Lower leg skin (tissue), 4 donors: ENCODE data around the gene NOL3. TPM values are rescaled to one million over a fixed set of nuclear protein-coding genes. Genes with fewer than 3 reads are reported as not detected.

ENCODE experiments used
- DNase-seq, 2 donors: peaks; one replicate each; pipeline ENCODE4 v3.0.0-alpha.2; 2019; ENCODE audit warnings: low spot score in 2 of 2
- H3K4me3 ChIP-seq: fragments of 200-600 bp; sonication (generic); 2 replicates; pipeline ENCODE4 v1.5.1; 2017; ENCODE audit warnings: mild to moderate bottlenecking, low read depth; ENCODE audit not compliant: poor library complexity, severe bottlenecking
- CTCF ChIP-seq, 3 donors: fragments of 450-650 bp; IDR thresholded peaks; one replicate each; pipeline ENCODE4 v1.5.1; 2016; ENCODE audit warnings: antibody characterized with exemption in 3 of 3, mild to moderate bottlenecking in 3 of 3, moderate library complexity in 2 of 3
- POLR2A ChIP-seq, 2 donors: fragments of 450-650 bp; IDR thresholded peaks; one replicate each; pipeline ENCODE4 v1.6.1; 2016 to 2017; ENCODE audit warnings: antibody characterized with exemption in 2 of 2, mild to moderate bottlenecking in 1 of 2, moderate library complexity in 1 of 2
- WGBS, 2 donors: methylation state at CpG; one replicate each; pipeline ENCODE4 v1.1.5; 2018; 5-methylcytosine and 5-hydroxymethylcytosine counted together
- intact Hi-C: fragments of 100-400 bp; cut with DNase I; formaldehyde crosslinking; loops from one replicate; pipeline ENCODE4 v1.15.0; 2023; ENCODE audit warnings: low total_unique reads
- microRNA counts, 2 donors: library from miRNA; unstranded; fragments of <30 nt; microRNA quantifications; one replicate each; lab custom pipeline; 2016
- microRNA-seq, 2 donors: library from miRNA; unstranded; fragments of <30 nt; microRNA quantifications; one replicate each; pipeline ENCODE4, GENCODE V29; 2016; ENCODE audit warnings: borderline replicate concordance in 2 of 2, borderline number of aligned reads in 1 of 2
- total RNA-seq, 4 donors: library from RNA; depleted of rRNA; stranded (reverse); fragments of >200 nt; gene quantifications; one replicate each; pipeline ENCODE4 v1.1.0, GENCODE V29; 2016

The NOL3 gene
- total RNA-seq, 4 donors from 2014 or later = 84.3 to 139 (median 115) TPM

- WGBS, 2 donors = 70 to 74% methylated on average over 18 of the region's 18 CpGs
- H3K4me3 ChIP-seq = no peak overlapping the region
- no peak for DNase-seq
- intact Hi-C loops = no loop called here
- TF ChIP-seq CTCF (IDR thresholded peaks at IDR 0.05) = no peak
- no peak for TF ChIP-seq POLR2A (IDR thresholded peaks at IDR 0.05)
Measured at GRCh38 chr16:67216612-67217490, 46.5 kb downstream of the NOL3 start.

GRCh38 chr16:67223992-67224391 is 53.7 kb downstream of the NOL3 start:
- WGBS, 2 donors = 54 to 68% methylated on average over 3 of the region's 3 CpGs
- no peak overlapping the region for H3K4me3 ChIP-seq
- intact Hi-C loops = no loop called here
- TF ChIP-seq CTCF (IDR thresholded peaks at IDR 0.05) = no peak
- no peak for TF ChIP-seq POLR2A (IDR thresholded peaks at IDR 0.05)
- no peak for DNase-seq

MicroRNAs encoded within 50 kb of the gene (microRNA counts, 767-probe panel; counts per million panel counts)
- 0 to 358 counts per million in 2 donors for microRNA hsa-miR-328 (lab: Ali Mortazavi, UCI)

Small RNA genes within 50 kb of the gene (microRNA-seq; reads per million reads assigned to microRNA genes)
- 82.1 to 91.7 reads per million in 2 donors for gene MIR328

Other genes starting within 250 kb of the NOL3 start
- 10 to 100 TPM in 2 of 4 donors, 1 to 10 TPM in 2; 5.9 to 34.3 (median 17.4) TPM for gene RRAD, start 245.0 kb upstream of the NOL3 start, total RNA-seq
- gene CIAO2B, start 236.1 kb upstream of the NOL3 start, total RNA-seq = 10 to 100 TPM; 39.3 to 60.3 (median 55.4) TPM
- gene CES2, start 235.0 kb upstream of the NOL3 start, total RNA-seq = 10 to 100 TPM; 37.4 to 90.2 (median 50.2) TPM
- 1 to 10 TPM in 3 of 4 donors, under 1 TPM in 1; 0.59 to 1.3 (median 1.2) TPM for gene CES3, start 209.3 kb upstream of the NOL3 start, total RNA-seq
- gene CES4A, start 181.9 kb upstream of the NOL3 start, total RNA-seq = 10 to 100 TPM; 43.6 to 95.8 (median 75.9) TPM
- 10 to 100 TPM; 42.4 to 76.3 (median 48.2) TPM for gene CBFB, start 141.4 kb upstream of the NOL3 start, total RNA-seq
- gene PHAF1, start 60.6 kb upstream of the NOL3 start, total RNA-seq = 10 to 100 TPM; 39.7 to 51.1 (median 46.8) TPM
- gene B3GNT9, start 19.5 kb upstream of the NOL3 start, total RNA-seq = 10 to 100 TPM; 10.3 to 18.0 (median 13.3) TPM
- 10 to 100 TPM; 46.3 to 51.0 (median 49.4) TPM for gene TRADD, start 10.6 kb upstream of the NOL3 start, total RNA-seq
- 10 to 100 TPM; 47.3 to 97.8 (median 67.9) TPM for gene FBXL8, start 10.6 kb upstream of the NOL3 start, total RNA-seq
- 100 to 1,000 TPM in 1 of 4 donors, 10 to 100 TPM in 3; 48.3 to 131 (median 64.7) TPM for gene HSF4, start 5.8 kb upstream of the NOL3 start, total RNA-seq
- 1 to 10 TPM; 5.1 to 8.9 (median 7.3) TPM for gene MATCAP1, start 13.4 kb downstream of the NOL3 start, total RNA-seq
- gene EXOC3L1, start 19.6 kb downstream of the NOL3 start, total RNA-seq = 1 to 10 TPM in 3 of 4 donors, under 1 TPM in 1; 0.95 to 3.8 (median 1.7) TPM
- 10 to 100 TPM; 56.8 to 74.8 (median 68.1) TPM for gene E2F4, start 21.6 kb downstream of the NOL3 start, total RNA-seq
- gene ELMO3, start 28.6 kb downstream of the NOL3 start, total RNA-seq = 10 to 100 TPM; 37.2 to 62.2 (median 51.6) TPM
- gene TMEM208, start 56.6 kb downstream of the NOL3 start, total RNA-seq = 10 to 100 TPM; 20.8 to 40.3 (median 31.0) TPM
- gene FHOD1, start 76.9 kb downstream of the NOL3 start, total RNA-seq = 10 to 100 TPM in 1 of 4 donors, 1 to 10 TPM in 3; 6.3 to 15.6 (median 8.4) TPM
- gene SLC9A5, start 78.4 kb downstream of the NOL3 start, total RNA-seq = under 1 TPM; 0.04 to 0.83 (median 0.64) TPM
- gene PLEKHG4, start 109.0 kb downstream of the NOL3 start, total RNA-seq = 10 to 100 TPM; 16.6 to 28.0 (median 21.2) TPM
- under 1 TPM in 2 of 4 donors, not detected in 2; 0.11 to 0.32 TPM for gene KCTD19, start 156.2 kb downstream of the NOL3 start, total RNA-seq
- gene LRRC36, start 156.3 kb downstream of the NOL3 start, total RNA-seq = under 1 TPM in 2 of 4 donors, not detected in 2; 0.26 to 0.64 TPM
- gene TPPP3, start 223.0 kb downstream of the NOL3 start, total RNA-seq = 100 to 1,000 TPM in 2 of 4 donors, 10 to 100 TPM in 2; 29.6 to 197 (median 89.7) TPM
- 10 to 100 TPM; 15.1 to 24.7 (median 21.4) TPM for gene ZDHHC1, start 245.9 kb downstream of the NOL3 start, total RNA-seq